ENCODE measurements around the gene PPP1R18. TPM values are rescaled to one million over a fixed set of nuclear protein-coding genes. Genes with fewer than 3 reads are reported as not detected.

PPP1R18 gene
- total and polyA plus RNA-seq, 8 donors, result 9.0 to 40.3 (median 19.2) TPM

DNA sequence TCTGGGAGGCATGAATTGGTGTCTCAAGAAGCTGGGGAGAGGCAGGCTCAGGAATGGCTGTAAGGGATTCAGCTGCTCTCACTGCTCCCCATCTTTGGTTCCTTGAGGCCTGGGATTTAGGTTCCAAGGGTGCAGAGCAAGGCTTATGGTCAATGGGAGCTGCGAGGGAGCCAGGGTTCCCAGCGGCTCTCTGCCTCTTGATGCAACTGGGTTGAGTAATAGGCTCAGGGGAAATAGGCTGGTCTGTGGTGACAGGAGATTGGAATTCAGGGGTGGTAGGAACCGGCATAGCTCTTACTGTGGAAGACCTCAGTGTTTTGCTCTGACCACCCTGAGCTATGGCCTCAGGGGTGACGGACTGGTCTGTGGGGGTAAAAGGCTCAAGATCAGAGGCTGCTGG, 17.4 kb upstream of the PPP1R18 start:
- TF ChIP-seq POLR2AphosphoS5 (IDR thresholded peaks at IDR 0.05) (no peak), POLR2A (IDR thresholded peaks at IDR 0.05) (no peak), EP300 (IDR thresholded peaks at IDR 0.05) (no peak)
- TF ChIP-seq, protein P1, sequence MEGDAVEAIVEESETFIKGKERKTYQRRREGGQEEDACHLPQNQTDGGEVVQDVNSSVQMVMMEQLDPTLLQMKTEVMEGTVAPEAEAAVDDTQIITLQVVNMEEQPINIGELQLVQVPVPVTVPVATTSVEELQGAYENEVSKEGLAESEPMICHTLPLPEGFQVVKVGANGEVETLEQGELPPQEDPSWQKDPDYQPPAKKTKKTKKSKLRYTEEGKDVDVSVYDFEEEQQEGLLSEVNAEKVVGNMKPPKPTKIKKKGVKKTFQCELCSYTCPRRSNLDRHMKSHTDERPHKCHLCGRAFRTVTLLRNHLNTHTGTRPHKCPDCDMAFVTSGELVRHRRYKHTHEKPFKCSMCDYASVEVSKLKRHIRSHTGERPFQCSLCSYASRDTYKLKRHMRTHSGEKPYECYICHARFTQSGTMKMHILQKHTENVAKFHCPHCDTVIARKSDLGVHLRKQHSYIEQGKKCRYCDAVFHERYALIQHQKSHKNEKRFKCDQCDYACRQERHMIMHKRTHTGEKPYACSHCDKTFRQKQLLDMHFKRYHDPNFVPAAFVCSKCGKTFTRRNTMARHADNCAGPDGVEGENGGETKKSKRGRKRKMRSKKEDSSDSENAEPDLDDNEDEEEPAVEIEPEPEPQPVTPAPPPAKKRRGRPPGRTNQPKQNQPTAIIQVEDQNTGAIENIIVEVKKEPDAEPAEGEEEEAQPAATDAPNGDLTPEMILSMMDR (IDR thresholded peaks at IDR 0.05), result no peak
- WGBS, 5 donors, result 91 to 94% (median 92%) methylated on average over 4 of the region's 4 CpGs
- intact Hi-C loops (cut with DNase I; ENCODE audit: low total_unique reads), result no loop called here

DNA sequence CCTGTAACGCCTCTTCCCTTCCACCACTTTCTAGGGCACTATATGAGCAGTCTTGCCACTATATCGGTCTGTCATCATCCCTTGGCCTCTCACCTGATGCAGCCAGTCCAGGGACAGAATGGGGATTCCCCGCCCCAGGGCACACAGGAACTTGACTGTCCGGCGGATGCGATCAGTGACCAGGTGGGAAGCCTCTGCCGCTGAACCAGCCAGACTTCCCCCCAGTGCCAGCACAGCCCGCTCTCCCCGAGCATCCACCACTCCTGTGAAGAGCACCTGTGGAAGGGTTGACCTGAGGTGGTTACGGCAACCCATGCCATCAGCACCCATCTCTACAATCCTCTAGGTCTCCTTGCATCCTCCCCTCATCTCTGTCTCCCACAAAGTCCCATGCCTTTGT, 16.6 kb upstream of the PPP1R18 start:
- intact Hi-C loops (cut with DNase I; ENCODE audit: low total_unique reads), result no loop called here
- 96 to 100% (median 98%) methylated on average over 10 of the region's 10 CpGs for WGBS, 5 donors
- TF ChIP-seq POLR2AphosphoS5 (IDR thresholded peaks at IDR 0.05) (no peak), EP300 (IDR thresholded peaks at IDR 0.05) (no peak)
- TF ChIP-seq, protein P1 (IDR thresholded peaks at IDR 0.05), result no peak
- H3K4me1 ChIP-seq, result no peaks in the 10 kb centered on the region
- no peaks in the 10 kb centered on the region for H3K27me3 ChIP-seq
- H3K27ac ChIP-seq, result no peak overlapping the region
- H3K36me3 ChIP-seq, result peaks cover 18 to 88% (median 70%) of the 10 kb centered on the region in 4 donors
- DNase-seq, result no peak
- H3K9me3 ChIP-seq, result no peaks in the 10 kb centered on the region
- no peak overlapping the region for H3K4me3 ChIP-seq

More for the DNA sequence above, 17.4 kb upstream of the PPP1R18 start:
- H3K36me3 ChIP-seq, result peaks cover 18 to 95% (median 76%) of the 10 kb centered on the region in 4 donors
- no peaks in the 10 kb centered on the region for H3K27me3 ChIP-seq
- no peaks in the 10 kb centered on the region for H3K9me3 ChIP-seq
- no peak for DNase-seq
- no peaks in the 10 kb centered on the region for H3K4me1 ChIP-seq
- no peak overlapping the region for H3K4me3 ChIP-seq
- H3K27ac ChIP-seq, result no peak overlapping the region

DNA sequence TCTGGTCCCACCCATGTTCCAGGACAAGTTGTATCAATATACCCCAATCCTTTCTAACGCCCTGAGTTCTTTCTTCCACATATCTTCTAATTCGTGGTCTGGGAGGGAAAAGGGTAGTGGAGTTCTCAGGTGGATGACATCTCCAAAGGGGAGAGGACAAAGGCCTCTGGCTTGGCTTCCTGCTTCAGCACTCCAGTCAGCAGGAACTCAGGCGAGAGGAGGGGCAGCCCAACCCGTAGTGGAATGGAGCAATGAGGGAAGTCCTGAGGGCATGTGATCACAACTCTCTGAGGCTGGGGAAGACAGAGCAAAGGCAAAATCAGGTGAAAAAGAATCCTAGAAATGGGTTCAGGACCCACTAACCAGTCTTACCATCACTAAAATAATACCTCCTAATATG, 13.9 kb upstream of the PPP1R18 start:
- TF ChIP-seq POLR2A (IDR thresholded peaks at IDR 0.05), result no peak
- TF ChIP-seq, protein P1 (IDR thresholded peaks at IDR 0.05), result no peak
- TF ChIP-seq POLR2AphosphoS5 (IDR thresholded peaks at IDR 0.05), result no peak
- no peak for TF ChIP-seq EP300 (IDR thresholded peaks at IDR 0.05)
- Histone ChIP-seq H3K27me3 (no peaks in the 10 kb centered on the region), H3K4me3 (no peak overlapping the region), H3K36me3 (peaks cover 14 to 64% (median 46%) of the 10 kb centered on the region in 4 donors), H3K9me3 (no peaks in the 10 kb centered on the region), H3K27ac (no peak overlapping the region), H3K4me1 (peaks cover 0 to 4% (median 2%) of the 10 kb centered on the region in 4 donors)
- intact Hi-C loops (cut with DNase I; ENCODE audit: low total_unique reads), result no loop called here
- no peak for DNase-seq
- WGBS, 5 donors, result 62 to 79% (median 65%) methylated on average over 4 of the region's 4 CpGs

DNA sequence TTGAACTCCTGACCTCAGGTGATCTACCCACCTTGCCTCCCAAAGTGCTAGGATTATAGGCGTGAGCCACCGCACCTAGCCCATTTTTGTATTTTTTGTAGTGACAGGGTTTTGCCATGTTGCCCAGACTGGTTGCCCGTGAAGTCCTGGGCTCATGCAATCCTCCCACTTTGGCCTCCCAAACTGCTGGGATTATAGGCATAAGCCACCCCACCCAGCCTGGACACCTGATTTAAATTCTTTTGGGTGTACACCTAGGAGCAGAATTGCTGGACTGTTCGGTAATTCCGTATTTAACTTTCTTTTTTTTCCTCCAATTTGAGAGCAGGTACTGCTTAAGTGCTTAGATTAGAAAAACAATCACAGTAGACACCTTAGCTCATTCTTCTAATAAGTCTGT, 10.0 kb upstream of the PPP1R18 start:
- WGBS, 5 donors, result 90 to 93% (median 92%) methylated on average over 5 of the region's 5 CpGs
- H3K27me3 ChIP-seq, result no peaks in the 10 kb centered on the region
- TF ChIP-seq EP300 (IDR thresholded peaks at IDR 0.05), result no peak
- no peak for TF ChIP-seq POLR2AphosphoS5 (IDR thresholded peaks at IDR 0.05)
- TF ChIP-seq, protein P1 (IDR thresholded peaks at IDR 0.05), result no peak
- TF ChIP-seq POLR2A (IDR thresholded peaks at IDR 0.05), result no peak
- H3K27ac ChIP-seq, result no peak overlapping the region
- no peaks in the 10 kb centered on the region for H3K9me3 ChIP-seq
- H3K4me1 ChIP-seq, result peaks cover 0 to 13% (median 3%) of the 10 kb centered on the region in 4 donors
- DNase-seq, result no peak
- intact Hi-C loops (cut with DNase I; ENCODE audit: low total_unique reads), result no loop called here
- no peak overlapping the region for H3K4me3 ChIP-seq
- H3K36me3 ChIP-seq, result peaks cover 0 to 25% (median 19%) of the 10 kb centered on the region in 4 donors

All from stomach (tissue), 9 donors.